Astrocyte of the spinal cord (primary cell): Measurements from ENCODE around the gene TTC39B.

Experiments
- DNase-seq: peaks from one replicate; pipeline ENCODE4 v3.0.0; 2011; ENCODE audit warnings: low read depth, low spot score
- H3K4me3 ChIP-seq: 2 replicates; pipeline ENCODE4 v1.5.1; 2011; ENCODE audit warnings: low read depth, mild to moderate bottlenecking, low read length, moderate library complexity
- in situ Hi-C: cut with HindIII; loops from 2 replicates; pipeline ENCODE4 v1.10.0; 2017; ENCODE audit warnings: low sequenced_read_pairs
- TF ChIP-seq, protein P1 (sequence below): IDR thresholded peaks from 2 replicates; pipeline ENCODE4 v1.5.1; 2012; ENCODE audit warnings: low read depth, mild to moderate bottlenecking, low read length, inconsistent platforms

The TTC39B gene

GRCh38 chr9:15274425-15274824 lies 32.6 kb downstream of the TTC39B start:
- TF ChIP-seq, protein P1, sequence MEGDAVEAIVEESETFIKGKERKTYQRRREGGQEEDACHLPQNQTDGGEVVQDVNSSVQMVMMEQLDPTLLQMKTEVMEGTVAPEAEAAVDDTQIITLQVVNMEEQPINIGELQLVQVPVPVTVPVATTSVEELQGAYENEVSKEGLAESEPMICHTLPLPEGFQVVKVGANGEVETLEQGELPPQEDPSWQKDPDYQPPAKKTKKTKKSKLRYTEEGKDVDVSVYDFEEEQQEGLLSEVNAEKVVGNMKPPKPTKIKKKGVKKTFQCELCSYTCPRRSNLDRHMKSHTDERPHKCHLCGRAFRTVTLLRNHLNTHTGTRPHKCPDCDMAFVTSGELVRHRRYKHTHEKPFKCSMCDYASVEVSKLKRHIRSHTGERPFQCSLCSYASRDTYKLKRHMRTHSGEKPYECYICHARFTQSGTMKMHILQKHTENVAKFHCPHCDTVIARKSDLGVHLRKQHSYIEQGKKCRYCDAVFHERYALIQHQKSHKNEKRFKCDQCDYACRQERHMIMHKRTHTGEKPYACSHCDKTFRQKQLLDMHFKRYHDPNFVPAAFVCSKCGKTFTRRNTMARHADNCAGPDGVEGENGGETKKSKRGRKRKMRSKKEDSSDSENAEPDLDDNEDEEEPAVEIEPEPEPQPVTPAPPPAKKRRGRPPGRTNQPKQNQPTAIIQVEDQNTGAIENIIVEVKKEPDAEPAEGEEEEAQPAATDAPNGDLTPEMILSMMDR: no peak
- no peak for DNase-seq
- H3K4me3 ChIP-seq: no peak overlapping the region
- in situ Hi-C loops: no loop called here

DNA sequence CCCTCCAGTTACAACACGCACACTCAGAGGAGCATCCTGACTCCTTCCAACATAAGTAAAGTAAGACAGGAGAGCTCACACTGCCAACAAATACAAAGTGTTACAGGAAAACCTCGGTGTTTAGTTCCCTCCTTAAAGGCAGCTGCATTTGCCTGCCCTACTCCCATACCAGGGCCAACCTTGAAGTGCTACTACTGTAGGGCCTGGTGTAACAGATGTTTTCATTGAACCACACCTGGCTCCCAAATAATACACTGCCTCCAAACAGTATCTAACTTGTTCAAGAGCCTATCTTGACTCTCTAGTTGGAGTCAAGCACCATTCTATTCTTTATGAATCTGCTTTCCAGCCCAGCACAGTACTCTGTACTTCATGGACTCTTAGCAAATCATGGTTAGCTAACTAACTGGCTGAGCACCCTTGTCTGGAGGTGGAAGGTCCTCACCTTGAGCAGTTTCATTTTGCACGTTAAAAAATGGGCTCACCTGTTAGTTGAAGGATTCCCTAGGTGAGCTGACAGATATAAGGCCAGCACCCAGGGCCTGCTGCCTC lies 34.6 kb downstream of the TTC39B start:
- in situ Hi-C loops: no loop called here
- no peak for DNase-seq
- H3K4me3 ChIP-seq: no peak overlapping the region
- TF ChIP-seq, protein P1: no peak

GRCh38 chr9:15271403-15271802 lies 35.6 kb downstream of the TTC39B start:
- TF ChIP-seq, protein P1: no peak
- DNase-seq: no peak

DNA sequence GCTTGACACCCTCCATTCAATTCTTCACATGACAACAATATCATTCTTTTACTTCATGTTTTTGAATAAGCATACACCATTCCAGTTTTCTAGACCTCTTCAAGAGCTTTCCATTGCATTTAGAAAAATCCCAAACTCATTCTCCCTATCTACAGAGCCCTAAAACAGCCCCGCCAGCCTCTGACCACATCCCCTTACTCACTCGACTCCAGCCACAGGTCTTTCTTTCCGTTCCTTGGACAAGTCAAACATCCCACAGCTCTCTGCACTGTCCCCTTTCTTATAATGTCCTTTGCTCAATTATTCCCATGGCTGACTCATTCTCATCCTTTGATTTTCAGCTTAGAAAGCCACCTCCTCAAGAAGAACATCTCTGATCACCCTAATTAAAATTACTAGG lies 38.2 kb downstream of the TTC39B start:
- TF ChIP-seq, protein P1: no peak
- no peak overlapping the region for H3K4me3 ChIP-seq
- in situ Hi-C loops: no loop called here
- no peak for DNase-seq

More at GRCh38 chr9:15271403-15271802, 35.6 kb downstream of the TTC39B start:
- in situ Hi-C loops: no loop called here
- H3K4me3 ChIP-seq: no peak overlapping the region

- no peak overlapping the region for H3K4me3 ChIP-seq
- in situ Hi-C loops: no loop called here
- DNase-seq: no peak
- TF ChIP-seq, protein P1: no peak
Measured at GRCh38 chr9:15268317-15268716, 38.7 kb downstream of the TTC39B start.

DNA sequence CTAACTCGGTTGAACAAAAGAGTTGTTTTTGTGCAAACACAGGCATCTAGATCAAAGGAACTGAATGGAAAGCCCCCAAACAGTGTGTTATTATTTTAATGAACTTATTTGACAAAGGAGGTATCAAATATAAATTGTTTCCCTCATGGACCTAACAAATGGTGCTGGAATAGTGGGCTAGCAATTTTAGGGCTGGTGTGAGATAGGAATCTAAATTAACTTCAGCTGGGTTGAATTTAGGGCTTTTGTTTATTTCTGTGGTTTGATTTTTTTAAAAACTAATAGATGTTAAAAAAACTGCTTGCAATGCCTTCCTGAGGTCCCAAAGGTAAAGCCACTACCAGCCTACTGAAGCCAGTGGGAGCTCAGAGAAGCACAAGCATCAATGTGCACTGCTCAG lies 42.1 kb downstream of the TTC39B start:
- in situ Hi-C loops: no loop called here
- no peak overlapping the region for H3K4me3 ChIP-seq
- no peak for DNase-seq
- TF ChIP-seq, protein P1: no peak

DNA sequence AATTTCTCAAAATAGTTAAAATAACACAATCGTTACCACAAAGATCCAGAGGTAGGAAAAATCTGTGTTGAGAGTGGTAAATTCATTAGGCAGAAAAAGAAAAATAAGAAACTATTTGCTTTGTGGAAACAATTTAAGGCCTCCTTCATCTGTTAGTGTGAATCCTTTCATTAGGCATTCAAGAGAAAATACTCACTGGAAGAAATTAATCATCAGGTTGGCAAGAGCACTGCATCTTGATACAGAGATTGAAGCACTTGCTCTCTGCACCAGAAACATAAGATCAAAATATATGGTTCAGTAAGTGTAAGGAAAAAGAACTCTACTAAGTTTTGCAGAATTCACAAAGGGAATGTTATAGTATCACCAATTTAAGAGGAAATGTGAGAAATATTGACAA lies 44.4 kb downstream of the TTC39B start:
- DNase-seq: no peak
- TF ChIP-seq, protein P1: no peak
- in situ Hi-C loops: no loop called here
- no peak overlapping the region for H3K4me3 ChIP-seq
